ENCODE measurements around the gene HOTAIR. TPM values are rescaled to one million over a fixed set of nuclear protein-coding genes. Genes with fewer than 3 reads are reported as not detected.

Gene HOTAIR
- total RNA-seq, 1 experiment from 2014 or later = 3.5 TPM

- Histone ChIP-seq H3K27ac (ENCODE audit: low read length) (no peak overlapping the region), H3K9me3 (ENCODE audit: low read length) (no peaks in the 10 kb centered on the region), H3K27me3 (ENCODE audit: low read length) (no peaks in the 10 kb centered on the region), H3F3A (ENCODE audit: low read length, unreplicated experiment) (no peaks in the 10 kb centered on the region), H3K4me1 (ENCODE audit: insufficient read depth, low read length) (peaks cover 13% of the 10 kb centered on the region), H2AFZ (ENCODE audit: low read length) (peak overlapping the region; percentile 69), H3K79me2 (ENCODE audit: low read length) (no peaks in the 10 kb centered on the region), H4K20me1 (ENCODE audit: low read length) (no peaks in the 10 kb centered on the region), H3K9me2 (replicated peaks; ENCODE audit: low read length) (no peaks in the 10 kb centered on the region), H3K9ac (ENCODE audit: low read length) (no peak overlapping the region), H3K4me3 (ENCODE audit: low read length) (peak overlapping the region; percentile 54), H3K36me3 (ENCODE audit: low read depth, low read length) (no peaks in the 10 kb centered on the region), H3K4me2 (ENCODE audit: low read length) (peak overlapping the region; percentile 72)
- BruUV-seq (replicated peaks) = no TSS peak
- TF ChIP-seq EZH2 (IDR thresholded peaks at IDR 0.05; ENCODE audit: low read length, unreplicated experiment) (no peak), CTCF (conservative IDR thresholded peaks at IDR 0.05; ENCODE audit: low read depth, low read length) (no peak), EZH2phosphoT487 (IDR thresholded peaks at IDR 0.05; ENCODE audit: borderline replicate concordance, low read length) (no peak)
- intact Hi-C loops (cut with micrococcal nuclease) = loop anchor here (2.0 kb wide), 1 partner anchor 186 kb away; no protein-coding TSS in a partner anchor
- CTCF ChIA-PET = no interaction called here
- POLR2A ChIA-PET (ENCODE audit: unreplicated experiment) = no interaction called here
- peak; percentile 55 for DNase-seq
- peak; percentile 44 for ATAC-seq
Measured at GRCh38 chr12:53952871-53953734, 21.7 kb downstream of the HOTAIR start.

GRCh38 chr12:53952335-53952694 lies 22.4 kb downstream of the HOTAIR start:
- Histone ChIP-seq H3K79me2 (ENCODE audit: low read length) (no peaks in the 10 kb centered on the region), H2AFZ (ENCODE audit: low read length) (no peak overlapping the region), H3K36me3 (ENCODE audit: low read depth, low read length) (no peaks in the 10 kb centered on the region), H3K9me3 (ENCODE audit: low read length) (no peaks in the 10 kb centered on the region), H4K20me1 (ENCODE audit: low read length) (no peaks in the 10 kb centered on the region), H3K27me3 (ENCODE audit: low read length) (no peaks in the 10 kb centered on the region), H3F3A (ENCODE audit: low read length, unreplicated experiment) (no peaks in the 10 kb centered on the region), H3K9ac (ENCODE audit: low read length) (no peak overlapping the region), H3K4me2 (ENCODE audit: low read length) (no peak overlapping the region), H3K4me1 (ENCODE audit: insufficient read depth, low read length) (peaks cover 13% of the 10 kb centered on the region), H3K9me2 (replicated peaks; ENCODE audit: low read length) (no peaks in the 10 kb centered on the region), H3K27ac (ENCODE audit: low read length) (no peak overlapping the region), H3K4me3 (ENCODE audit: low read length) (no peak overlapping the region)
- CTCF ChIA-PET = no interaction called here
- intact Hi-C loops (cut with micrococcal nuclease) = loop anchor here (2.0 kb wide), 1 partner anchor 186 kb away; no protein-coding TSS in a partner anchor
- DNase-seq (no peak), ATAC-seq (peak; percentile 35)
- no TSS peak for BruUV-seq (replicated peaks)
- POLR2A ChIA-PET (ENCODE audit: unreplicated experiment) = no interaction called here
- TF ChIP-seq EZH2phosphoT487 (IDR thresholded peaks at IDR 0.05; ENCODE audit: borderline replicate concordance, low read length) (no peak), CTCF (conservative IDR thresholded peaks at IDR 0.05; ENCODE audit: low read depth, low read length) (no peak), EZH2 (IDR thresholded peaks at IDR 0.05; ENCODE audit: low read length, unreplicated experiment) (no peak)

Data from PC-3 (cell line).